SHP77 treated with DMSO at 0.1 percent for 48 hours (cell line): ENCODE data around the gene CCNL2.

Source experiments
- DNase-seq: peaks from one replicate; lab custom pipeline; 2025; lab: John Stamatoyannopoulos, UW

Gene CCNL2

GRCh38 chr1:1356166-1356795 is 42.9 kb downstream of the CCNL2 start:
- DNase-seq = no peak

- no peak for DNase-seq
Measured at GRCh38 chr1:1355416-1355815, 43.7 kb downstream of the CCNL2 start.

DNA sequence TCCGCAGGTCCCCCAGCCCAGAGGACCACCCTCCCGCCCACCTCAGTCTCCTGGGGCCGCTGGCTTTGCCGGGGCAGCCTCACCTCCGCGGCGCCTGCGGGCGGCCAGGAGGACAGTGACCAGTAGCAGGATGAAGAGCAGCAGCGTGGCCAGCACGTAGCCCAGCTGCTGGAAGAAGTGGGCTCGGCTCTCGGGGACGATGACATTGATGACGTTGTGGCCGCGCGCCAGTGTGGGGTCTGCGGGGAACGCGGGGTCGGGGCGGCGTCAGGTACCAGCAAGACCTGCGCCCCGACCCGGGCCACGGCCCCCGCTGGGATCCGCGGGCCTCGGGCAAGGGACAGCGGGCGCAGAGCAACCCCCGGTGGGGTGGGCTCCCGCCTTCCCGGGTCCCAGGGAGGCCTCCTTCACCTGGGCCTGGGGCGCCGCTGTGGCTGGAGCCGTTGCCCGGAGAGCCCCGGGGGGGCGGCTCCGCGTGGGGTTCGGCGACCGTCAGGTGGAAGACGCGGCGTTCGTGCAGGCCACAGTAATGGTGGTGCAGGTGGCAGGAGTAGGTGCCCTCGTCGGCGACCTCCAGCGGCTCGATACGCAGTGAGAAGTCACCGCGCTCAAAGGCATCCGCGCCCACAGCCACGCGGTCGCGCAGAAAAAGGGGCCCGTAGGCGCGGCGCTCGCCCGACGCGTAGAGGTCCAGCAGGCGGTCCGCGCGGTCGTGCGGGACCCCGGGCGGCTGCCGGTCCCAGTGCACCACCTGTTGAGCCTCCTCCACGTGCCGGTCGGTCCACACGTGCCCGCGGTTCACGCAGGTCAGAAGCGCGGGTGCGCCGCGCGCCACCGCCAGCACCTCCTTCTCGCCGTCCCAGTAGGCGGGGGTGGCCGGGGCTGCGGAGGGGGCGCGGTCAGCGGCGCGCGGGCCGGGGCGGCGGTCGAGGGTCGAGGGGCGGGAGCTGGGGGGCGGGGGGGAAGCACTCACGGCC is 44.6 kb downstream of the CCNL2 start:
- DNase-seq = no peak

DNA sequence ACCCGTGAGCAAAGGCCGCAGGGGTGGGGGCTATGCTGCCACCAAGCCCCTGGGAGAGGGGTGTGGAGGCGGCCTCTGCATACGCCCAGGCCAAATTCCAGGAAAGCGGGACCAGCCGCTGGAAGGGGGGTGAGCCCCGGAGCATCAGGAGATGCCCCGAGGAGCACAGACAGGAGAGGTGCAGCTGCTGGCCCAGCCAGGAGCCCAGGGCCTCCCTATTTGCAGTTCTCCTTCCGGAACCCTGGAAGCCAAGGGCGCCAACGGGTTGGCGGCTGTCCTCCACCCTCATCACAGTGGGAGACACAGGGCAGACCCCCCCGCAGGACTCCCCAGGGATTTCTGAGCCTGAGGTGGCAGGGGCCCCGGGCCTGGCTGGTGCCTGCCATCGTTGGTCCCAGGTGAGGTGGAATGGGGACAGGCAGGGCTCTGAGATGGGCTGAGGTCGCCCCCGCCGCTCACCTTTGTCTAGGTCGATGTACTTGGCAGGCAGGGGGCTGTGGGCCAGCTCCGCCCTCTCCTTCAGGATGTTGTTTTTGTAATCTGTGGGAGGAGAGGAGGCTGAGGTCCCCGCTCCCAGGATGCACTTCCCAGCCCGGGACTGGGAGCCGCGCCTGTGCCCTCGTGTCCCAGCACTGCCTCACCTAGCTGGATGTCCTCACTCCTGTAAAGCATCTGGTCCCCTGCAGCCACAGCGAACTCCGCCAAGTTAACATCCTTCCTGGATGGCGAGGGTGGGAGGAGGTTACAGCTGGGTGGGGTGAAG is 45.6 kb downstream of the CCNL2 start:
- DNase-seq = no peak

DNA sequence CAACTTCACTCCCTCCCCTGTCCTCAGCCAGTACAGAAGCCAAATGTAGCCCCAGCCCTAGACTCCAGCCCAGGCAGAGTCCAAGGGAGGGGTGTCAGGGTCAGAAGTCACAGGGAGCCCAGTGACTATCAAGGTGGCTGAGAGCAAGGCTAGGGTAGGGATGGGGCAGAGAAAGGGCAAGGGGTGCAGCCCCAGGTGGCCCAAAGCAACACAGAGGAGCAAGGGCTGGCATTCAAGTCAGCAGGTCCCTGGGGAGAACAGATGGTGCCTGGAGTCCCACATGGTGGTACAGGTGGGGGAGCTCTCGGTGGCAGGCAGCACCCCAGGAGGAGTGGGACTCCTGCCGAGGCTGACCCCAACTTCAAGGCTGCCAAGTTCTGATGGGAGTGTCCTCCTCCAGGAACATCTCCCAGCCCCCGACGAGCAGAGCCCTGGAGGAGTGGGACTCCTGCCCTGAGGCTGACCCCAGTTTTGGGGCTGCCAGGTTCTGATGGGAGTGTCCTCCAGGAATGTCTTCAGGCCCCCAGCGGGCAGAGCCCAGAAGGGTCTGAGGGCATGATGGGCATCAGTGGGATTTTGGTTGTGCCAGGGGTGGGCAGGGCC is 46.2 kb downstream of the CCNL2 start:
- DNase-seq = no peak

DNA sequence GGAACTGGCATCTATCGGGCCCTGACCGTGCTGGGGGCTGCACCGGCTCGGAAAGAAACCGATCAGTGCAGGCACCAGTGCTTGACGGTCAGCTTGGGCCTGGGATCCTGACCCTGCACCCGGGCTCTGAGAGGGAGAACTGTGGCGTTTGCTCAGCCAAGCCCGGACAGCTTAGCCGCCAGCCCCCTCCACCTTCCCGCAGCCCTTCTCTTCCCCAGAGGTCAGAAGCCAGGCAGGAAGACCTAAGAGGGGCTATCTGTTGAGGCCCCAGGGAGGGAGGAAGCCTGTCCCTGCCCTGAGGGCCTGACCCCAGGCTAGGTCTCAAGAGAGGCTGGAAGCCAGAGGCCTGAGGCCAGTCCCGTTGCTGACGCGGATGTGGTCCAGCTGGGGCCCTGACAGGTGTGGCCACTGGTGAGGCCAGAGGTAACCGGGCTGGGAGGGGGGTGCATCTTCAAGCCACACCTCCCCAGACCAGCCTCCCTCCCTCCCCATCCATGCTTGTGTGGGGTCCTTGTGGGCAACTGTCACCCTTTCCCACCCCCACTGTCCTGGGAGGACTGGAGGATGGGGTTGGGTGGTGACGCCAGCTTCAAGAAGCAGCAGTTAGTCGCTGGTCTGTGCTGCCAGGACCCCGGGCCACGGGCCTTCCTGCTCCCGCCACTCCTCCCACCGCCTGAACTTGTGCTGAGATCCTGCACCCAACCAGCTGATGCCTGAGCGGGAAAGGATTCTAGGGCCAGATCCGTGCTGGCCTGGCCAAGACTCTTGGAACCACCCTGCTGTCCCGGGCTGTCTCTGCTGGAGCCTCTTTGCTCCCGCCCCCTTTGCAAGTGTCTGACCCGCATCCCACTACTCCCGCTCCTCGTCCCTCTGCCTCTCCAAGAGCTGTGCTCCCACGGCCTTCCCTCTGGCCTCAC is 47.4 kb downstream of the CCNL2 start:
- no peak for DNase-seq

GRCh38 chr1:1349256-1350012 is 49.7 kb downstream of the CCNL2 start, which contains the start of gene DVL1:
Gene DVL1 (minus strand): TSS chr1:1349418. CDS start chr1:1349065, 353 bp downstream.
- DNase-seq = no peak

DNA sequence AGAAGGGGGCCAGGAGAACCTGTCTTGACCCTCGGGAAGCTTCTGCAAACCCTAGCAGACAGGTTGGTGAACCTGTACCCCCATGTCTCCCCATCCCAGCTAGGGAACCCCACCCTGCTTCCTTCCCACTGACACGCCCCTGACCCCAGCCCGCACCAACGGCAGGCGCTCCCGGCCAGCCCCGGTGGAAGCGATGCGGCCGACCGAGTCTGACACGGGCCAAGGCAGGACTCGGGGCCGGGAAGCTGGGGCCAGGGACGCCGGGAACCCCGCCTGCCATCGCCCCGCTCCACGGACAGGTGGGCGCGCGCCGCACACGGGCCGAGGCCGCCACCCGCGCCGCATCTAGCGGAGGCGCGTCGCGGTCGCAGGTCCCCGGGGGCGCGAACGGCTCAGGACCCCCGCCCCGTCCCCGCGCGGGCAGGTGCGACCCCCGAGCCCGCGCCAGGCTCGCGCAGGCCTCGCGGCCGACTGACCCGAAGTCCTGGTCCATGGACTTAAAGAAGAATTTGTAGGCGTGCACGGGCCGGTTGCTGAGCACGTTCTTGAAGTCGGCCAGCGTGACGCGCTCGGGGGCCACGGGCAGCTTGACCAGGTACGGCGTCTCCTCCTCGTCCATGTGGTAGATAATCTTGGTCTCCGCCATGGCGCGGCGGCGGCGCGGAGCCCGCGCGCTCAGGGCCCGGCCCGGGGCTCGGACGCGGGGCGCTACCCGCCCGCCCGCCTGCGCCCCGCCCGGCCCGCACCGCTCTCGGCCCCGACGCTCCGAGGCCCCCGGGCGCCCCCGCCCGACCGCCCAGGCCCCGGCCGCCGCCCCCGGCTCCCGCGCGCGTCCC is 50.5 kb downstream of the CCNL2 start:
- no peak for DNase-seq

- no peak for DNase-seq
Measured at GRCh38 chr1:1347663-1348419, 51.3 kb downstream of the CCNL2 start.

DNA sequence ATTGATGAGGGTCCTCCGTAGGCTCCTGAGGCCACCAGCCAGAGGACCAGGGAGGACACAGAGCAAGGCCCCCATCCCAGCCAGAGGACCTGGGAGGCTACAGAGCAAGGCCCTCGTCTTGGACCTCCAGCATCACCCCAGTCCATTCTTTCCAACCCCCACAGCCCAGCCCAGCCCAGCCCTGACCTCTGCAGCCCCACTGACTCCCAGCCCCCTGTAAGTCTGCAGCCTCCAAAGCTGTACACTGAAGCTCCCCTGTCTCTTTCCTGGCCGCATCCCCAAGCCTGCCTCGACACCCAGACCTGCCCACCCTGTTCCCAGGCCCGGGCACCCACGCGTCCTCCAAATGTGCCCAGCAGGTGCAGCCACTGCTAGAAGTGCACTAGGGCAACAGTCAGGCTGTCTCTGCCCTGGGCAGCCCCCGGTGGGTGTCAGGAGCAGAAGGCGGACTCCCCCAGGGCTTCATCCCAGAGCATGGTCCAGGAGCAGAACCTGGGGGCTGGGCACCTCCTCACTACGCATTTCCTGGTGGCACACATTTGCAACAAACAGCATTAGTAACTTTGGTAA is 52.0 kb downstream of the CCNL2 start:
- no peak for DNase-seq

DNA sequence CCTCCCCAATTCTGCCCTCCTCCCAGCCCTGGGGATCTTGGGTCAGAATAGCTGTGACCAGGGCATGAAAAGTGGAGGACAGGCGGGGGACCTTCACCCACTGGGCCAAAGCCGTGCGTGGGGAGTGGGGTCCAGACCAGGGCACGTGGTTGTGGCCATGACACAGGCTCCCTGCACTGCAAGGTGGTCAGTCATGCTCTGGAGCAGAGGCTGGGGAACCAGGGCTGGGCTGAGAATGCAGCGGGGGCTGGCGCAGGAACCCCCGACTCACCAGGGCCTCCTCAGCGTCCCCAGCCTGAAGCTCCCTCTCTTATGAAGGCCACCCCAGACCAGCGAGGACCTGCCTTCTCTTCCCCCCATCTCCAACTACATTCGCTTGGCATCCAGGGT is 52.6 kb downstream of the CCNL2 start:
- DNase-seq = no peak

- DNase-seq = no peak
Measured at GRCh38 chr1:1345860-1346500, 53.2 kb downstream of the CCNL2 start.

DNA sequence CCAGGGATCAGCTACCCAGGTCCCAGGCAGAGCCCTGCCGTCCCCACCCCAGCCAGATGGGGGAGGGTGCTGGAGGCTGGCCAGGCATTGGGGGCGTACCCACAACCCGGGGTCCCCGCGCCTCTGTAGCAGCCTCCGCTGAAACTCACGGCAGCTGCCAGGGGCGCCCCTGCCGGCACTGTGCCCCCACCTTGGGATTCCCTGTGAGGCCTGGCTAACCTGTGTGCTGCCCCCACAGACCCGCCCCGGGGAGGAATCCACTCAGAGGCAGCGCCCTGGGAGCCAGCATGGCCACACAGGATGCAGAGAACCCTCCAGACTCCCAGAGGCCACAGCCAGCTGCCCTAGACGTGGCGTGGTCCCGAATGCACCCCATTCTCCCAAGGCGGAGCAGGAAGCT is 53.8 kb downstream of the CCNL2 start:
- no peak for DNase-seq

DNA sequence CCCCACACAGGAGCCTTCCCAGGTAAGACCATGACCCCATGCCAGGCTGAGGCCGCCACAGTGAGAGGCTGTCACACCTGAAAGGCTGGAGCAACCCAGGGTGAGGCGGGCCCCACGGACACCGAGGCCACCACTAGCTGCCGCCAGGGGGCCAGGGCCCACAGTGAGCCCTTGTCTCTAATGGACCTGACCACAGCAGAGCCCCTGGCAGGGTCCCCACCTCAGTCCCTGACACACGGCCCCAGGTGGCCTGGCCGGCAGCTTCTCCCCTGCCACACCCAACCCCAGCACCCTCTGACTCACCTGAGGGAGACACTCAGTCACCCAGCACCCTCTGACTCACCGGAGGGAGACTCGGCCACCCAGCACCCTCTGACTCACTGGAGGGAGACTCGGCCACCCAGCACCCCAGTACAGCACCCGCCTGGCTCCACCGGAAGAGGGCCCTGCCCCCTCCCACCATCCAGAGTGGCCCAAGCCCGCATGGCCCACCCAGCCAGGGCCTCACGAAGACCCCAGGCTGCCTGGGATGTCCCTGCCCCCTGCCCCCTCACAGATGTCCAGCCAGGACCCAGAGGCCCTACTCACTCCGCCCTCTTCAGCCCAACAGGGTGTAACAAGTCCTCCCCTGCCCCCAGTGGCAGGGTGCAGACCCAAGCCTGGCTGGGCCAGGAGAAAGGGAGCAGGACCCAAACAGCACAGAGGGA is 54.3 kb downstream of the CCNL2 start:
- DNase-seq = no peak

DNA sequence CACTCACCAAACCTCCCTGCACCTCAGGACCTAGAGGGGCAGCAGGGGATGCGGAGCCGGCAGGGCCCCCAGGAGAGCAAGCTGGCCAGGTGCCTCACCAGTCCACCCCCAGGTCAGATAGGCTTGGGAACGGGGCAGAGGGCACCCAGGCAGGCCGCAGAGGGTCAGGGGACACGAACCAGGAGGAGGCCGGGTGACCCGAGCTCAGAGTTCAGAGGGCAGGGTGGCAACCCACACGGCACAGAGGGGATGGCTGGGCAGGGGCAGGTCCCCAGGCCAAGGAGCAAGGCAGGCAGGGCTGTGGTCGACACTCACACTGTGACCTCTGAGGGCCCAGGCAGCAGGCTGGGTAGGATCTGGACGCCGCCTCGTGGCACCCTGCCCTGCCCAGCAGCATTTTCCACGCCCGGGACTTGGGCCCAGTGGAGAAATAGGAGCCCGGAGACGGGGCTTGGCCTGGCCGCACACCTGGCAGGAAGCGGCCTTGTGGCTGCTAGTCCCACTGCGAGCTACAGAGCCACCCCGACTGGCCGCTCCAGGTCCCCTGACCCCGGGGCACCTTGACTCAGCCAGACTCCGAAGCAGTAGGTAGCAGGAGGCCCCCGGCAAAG is 55.2 kb downstream of the CCNL2 start:
- no peak for DNase-seq

- DNase-seq = no peak
Measured at GRCh38 chr1:1342584-1343115, 56.5 kb downstream of the CCNL2 start.
